Esophagus muscularis mucosa (tissue), 4 donors: ENCODE results near the gene UNC5B. TPM values are rescaled to one million over a fixed set of nuclear protein-coding genes. Genes with fewer than 3 reads are reported as not detected.

Experiments
- DNase-seq: peaks from one replicate; pipeline ENCODE4 v3.0.0-alpha.2; 2017; ENCODE audit errors: extremely low spot score
- H3K27ac ChIP-seq, 4 donors: fragments of 200-600 bp; sonication (generic); replicated peaks in 1 of 4; 1 replicate in 3 of 4; 2 replicates in 1 of 4; pipeline ENCODE4 v1.5.1; 2016 to 2019; ENCODE audit warnings: mild to moderate bottlenecking in 1 of 4
- H3K27me3 ChIP-seq, 4 donors: fragments of 200-600 bp; sonication (generic); one replicate each; pipeline versions ENCODE4 v1.5.1 to v1.6.0; 2016 to 2019
- H3K36me3 ChIP-seq, 4 donors: fragments of 200-600 bp; sonication (generic); one replicate each; pipeline ENCODE4 v1.5.1; 2016 to 2019
- H3K4me1 ChIP-seq, 4 donors: fragments of 200-600 bp; sonication (generic); one replicate each; pipeline ENCODE4 v1.5.1; 2016 to 2019
- H3K4me3 ChIP-seq, 4 donors: fragments of 200-600 bp; sonication (generic); 1 replicate in 2 of 4; 2 replicates in 2 of 4; pipeline ENCODE4 v1.5.1; 2016 to 2019; ENCODE audit warnings: mild to moderate bottlenecking in 4 of 4, moderate library complexity in 1 of 4
- H3K9me3 ChIP-seq, 4 donors: fragments of 200-600 bp; sonication (generic); 1 replicate in 3 of 4; 2 replicates in 1 of 4; pipeline ENCODE4 v1.5.1; 2016 to 2019
- CTCF ChIP-seq, 3 experiments: fragments of 200-600 bp in 2 of 3; fragments of 450-650 bp in 1 of 3; sonication (generic) in 2 of 3; IDR thresholded peaks; one replicate each; pipeline ENCODE4 v1.5.1; 2017 to 2019; ENCODE audit warnings: antibody characterized with exemption in 3 of 3, mild to moderate bottlenecking in 2 of 3, moderate library complexity in 1 of 3
- EP300 ChIP-seq: sonication (generic); formaldehyde crosslinking; IDR thresholded peaks from one replicate; pipeline ENCODE4 v1.6.1; 2017; ENCODE audit warnings: antibody characterized with exemption
- POLR2A ChIP-seq: fragments of 450-650 bp; IDR thresholded peaks from one replicate; pipeline ENCODE4 v1.6.1; 2017; ENCODE audit warnings: antibody characterized with exemption, moderate library complexity, mild to moderate bottlenecking, low read depth
- POLR2AphosphoS5 ChIP-seq, 2 donors: sonication (generic); formaldehyde crosslinking; IDR thresholded peaks; one replicate each; pipeline ENCODE4 v1.6.1; 2017; ENCODE audit warnings: antibody characterized with exemption in 2 of 2
- WGBS: methylation state at CpG from one replicate; pipeline ENCODE4 v1.1.5; 2018; 5-methylcytosine and 5-hydroxymethylcytosine counted together
- intact Hi-C: fragments of 100-400 bp; cut with DNase I; formaldehyde crosslinking; loops from one replicate; pipeline ENCODE4 v1.15.1; 2023
- total RNA-seq, 4 donors: library from RNA; depleted of rRNA; stranded (reverse); fragments of >200 nt; gene quantifications; one replicate each; pipeline versions ENCODE4 v1.1.0 to v1.2.1, GENCODE V29; 2016

Gene UNC5B
- total RNA-seq, 4 donors from 2014 or later, result 2.1 to 3.7 (median 2.8) TPM

DNA sequence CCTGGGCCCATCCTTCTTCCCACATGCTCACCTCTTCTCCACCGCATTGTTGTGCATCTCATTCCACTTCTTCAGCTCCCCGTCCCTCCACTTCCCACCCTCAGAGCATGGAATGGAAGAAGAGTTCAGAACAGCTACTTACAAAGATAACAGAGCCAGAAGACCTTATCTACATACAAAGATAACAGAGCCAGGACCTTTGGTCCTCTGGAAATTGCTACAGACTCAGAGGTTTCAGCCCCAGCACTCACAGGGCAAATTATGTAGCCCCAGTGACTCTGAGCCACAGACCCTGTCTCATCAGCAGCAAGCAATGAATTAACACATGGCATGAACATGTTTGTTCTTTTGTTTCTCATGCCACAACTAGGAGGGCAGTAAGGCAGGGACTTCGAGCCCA is 78.0 kb downstream of the UNC5B start:
- H3K4me1 ChIP-seq, result peaks cover 0 to 5% (median 0%) of the 10 kb centered on the region in 4 donors
- H3K27me3 ChIP-seq, result no peaks in the 10 kb centered on the region
- no peak overlapping the region for H3K27ac ChIP-seq
- no peak overlapping the region for H3K4me3 ChIP-seq
- WGBS, result 92% methylated on average over 2 of the region's 3 CpGs
- H3K36me3 ChIP-seq, result peaks cover 0 to 80% (median 17%) of the 10 kb centered on the region in 4 donors
- TF ChIP-seq POLR2AphosphoS5 (IDR thresholded peaks at IDR 0.05) (no peak), EP300 (no peak), CTCF (IDR thresholded peaks at IDR 0.05) (no peak), POLR2A (no peak)
- no peaks in the 10 kb centered on the region for H3K9me3 ChIP-seq
- intact Hi-C loops, result no loop called here
- DNase-seq, result no peak

- WGBS, result 97% methylated on average over 10 of the region's 26 CpGs
Measured at GRCh38 chr10:71290806-71291527, 78.6 kb downstream of the UNC5B start.

GRCh38 chr10:71291528-71291900 is 79.1 kb downstream of the UNC5B start:
- intact Hi-C loops, result no loop called here
- no peak for TF ChIP-seq EP300
- no peak overlapping the region for H3K4me3 ChIP-seq
- no peak for DNase-seq
- peaks cover 0 to 5% (median 0%) of the 10 kb centered on the region in 4 donors for H3K4me1 ChIP-seq
- H3K36me3 ChIP-seq, result peaks cover 0 to 80% (median 19%) of the 10 kb centered on the region in 4 donors
- no peaks in the 10 kb centered on the region for H3K27me3 ChIP-seq
- no peaks in the 10 kb centered on the region for H3K9me3 ChIP-seq
- H3K27ac ChIP-seq, result no peak overlapping the region
- WGBS, result no CpG with 5 or more reads among the region's 13 CpGs

More at GRCh38 chr10:71290806-71291527, 78.6 kb downstream of the UNC5B start:
- TF ChIP-seq CTCF (IDR thresholded peaks at IDR 0.05) (no peak), POLR2AphosphoS5 (IDR thresholded peaks at IDR 0.05) (no peak), POLR2A (no peak), EP300 (no peak)
- Histone ChIP-seq H3K27ac (no peak overlapping the region), H3K36me3 (peaks cover 0 to 80% (median 19%) of the 10 kb centered on the region in 4 donors), H3K4me3 (no peak overlapping the region), H3K4me1 (peaks cover 0 to 5% (median 0%) of the 10 kb centered on the region in 4 donors), H3K27me3 (no peaks in the 10 kb centered on the region), H3K9me3 (no peaks in the 10 kb centered on the region)
- no peak for DNase-seq
- intact Hi-C loops, result no loop called here

GRCh38 chr10:71292624-71293445 is 80.5 kb downstream of the UNC5B start:
- H3K27ac ChIP-seq, result no peak overlapping the region
- TF ChIP-seq CTCF (IDR thresholded peaks at IDR 0.05) (no peak), POLR2AphosphoS5 (IDR thresholded peaks at IDR 0.05) (no peak), EP300 (no peak), POLR2A (no peak)
- H3K4me1 ChIP-seq, result peaks cover 0 to 5% (median 0%) of the 10 kb centered on the region in 4 donors
- H3K4me3 ChIP-seq, result no peak overlapping the region
- intact Hi-C loops, result no loop called here
- no peaks in the 10 kb centered on the region for H3K9me3 ChIP-seq
- DNase-seq, result no peak
- H3K27me3 ChIP-seq, result no peaks in the 10 kb centered on the region
- H3K36me3 ChIP-seq, result peaks cover 0 to 80% (median 18%) of the 10 kb centered on the region in 4 donors
- WGBS, result 87% methylated on average over 9 of the region's 10 CpGs

DNA sequence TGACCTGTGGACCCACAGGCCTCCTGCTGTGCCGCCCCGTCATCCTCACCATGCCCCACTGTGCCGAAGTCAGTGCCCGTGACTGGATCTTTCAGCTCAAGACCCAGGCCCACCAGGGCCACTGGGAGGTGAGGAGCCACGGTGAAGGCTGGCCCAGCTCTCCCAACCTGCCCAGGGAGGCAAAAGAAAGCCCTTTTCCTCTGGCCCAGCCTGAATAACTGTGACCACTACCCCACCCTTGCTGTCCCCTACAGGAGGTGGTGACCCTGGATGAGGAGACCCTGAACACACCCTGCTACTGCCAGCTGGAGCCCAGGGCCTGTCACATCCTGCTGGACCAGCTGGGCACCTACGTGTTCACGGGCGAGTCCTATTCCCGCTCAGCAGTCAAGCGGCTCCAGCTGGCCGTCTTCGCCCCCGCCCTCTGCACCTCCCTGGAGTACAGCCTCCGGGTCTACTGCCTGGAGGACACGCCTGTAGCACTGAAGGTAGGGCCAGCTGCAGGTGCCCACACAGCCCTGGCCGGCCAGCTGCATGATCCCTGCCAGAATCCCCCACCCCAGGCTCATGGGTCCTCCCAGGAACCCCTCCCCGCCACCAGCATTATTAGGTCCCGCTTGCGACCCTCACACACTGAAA is 81.2 kb downstream of the UNC5B start:
- intact Hi-C loops, result no loop called here
- peaks cover 0 to 5% (median 0%) of the 10 kb centered on the region in 4 donors for H3K4me1 ChIP-seq
- no peak overlapping the region for H3K4me3 ChIP-seq
- H3K9me3 ChIP-seq, result no peaks in the 10 kb centered on the region
- TF ChIP-seq EP300 (no peak), CTCF (IDR thresholded peaks at IDR 0.05) (no peak), POLR2A (no peak), POLR2AphosphoS5 (IDR thresholded peaks at IDR 0.05) (no peak)
- H3K27ac ChIP-seq, result no peak overlapping the region
- no peak for DNase-seq
- 92% methylated on average over 5 of the region's 19 CpGs for WGBS
- H3K36me3 ChIP-seq, result peaks cover 0 to 80% (median 14%) of the 10 kb centered on the region in 4 donors
- no peaks in the 10 kb centered on the region for H3K27me3 ChIP-seq
